GM12878 (cell line): ENCODE measurements around the gene FOXJ1. TPM values are rescaled to one million over a fixed set of nuclear protein-coding genes. Genes with fewer than 3 reads are reported as not detected.

Source experiments
- ATAC-seq: fragments of 200-7000 bp; cut with Tn5 transposase; 3 replicates; pipeline ENCODE4 v1.9.1; 2020; ENCODE audit warnings: mild to moderate bottlenecking, moderate library complexity
- BruUV-seq: library from RNA; stranded (reverse); fragments of 400-500 nt; replicated peaks from 2 replicates; lab custom pipeline; 2021; lab: Mats Ljungman, UMichigan
- CTCF ChIA-PET: fragments of 300-600 bp; sonication (Branson Sonifier 250); formaldehyde crosslinking; extraction: SDS; loops from one replicate; lab custom pipeline; 2021; ENCODE audit warnings: inconsistent platforms; lab: Yijun Ruan, JAX
- POLR2A ChIA-PET: fragments of 350-600 bp; formaldehyde crosslinking; extraction: SDS; loops from one replicate; lab custom pipeline; 2021; ENCODE audit warnings: inconsistent platforms; lab: Charles Lee
- RAD21 ChIA-PET: fragments of 300-600 bp; sonication (Branson Sonifier 250); formaldehyde crosslinking; loops from one replicate; lab custom pipeline; 2023; ENCODE audit warnings: antibody characterized with exemption; ENCODE audit not compliant: unreplicated experiment; lab: Charles Lee
- SMC1A ChIA-PET: fragments of 300-600 bp; sonication (Branson Sonifier 250); formaldehyde crosslinking; loops from one replicate; lab custom pipeline; 2023; ENCODE audit not compliant: unreplicated experiment, uncharacterized antibody; lab: Charles Lee
- DNase-seq: peaks from one replicate; pipeline ENCODE4 v3.0.0-alpha.2; 2011; ENCODE audit warnings: low read depth, low spot score
- FAIRE-seq: peaks from 3 replicates; lab custom pipeline; 2011; peaks lifted over from hg19 to GRCh38; lab: Jason Lieb, UNC
- H2AFZ ChIP-seq: 2 replicates; pipeline ENCODE4 v1.6.0; 2011; ENCODE audit warnings: low read depth, low read length, control low read depth; ENCODE audit not compliant: control insufficient read depth
- H3K27ac ChIP-seq: 2 replicates; pipeline ENCODE4 v1.5.1; 2011; ENCODE audit warnings: control low read depth; ENCODE audit not compliant: control insufficient read depth, insufficient read depth
- H3K27me3 ChIP-seq, 2 experiments: replicated peaks in 1 of 2; 2 replicates each; pipeline versions ENCODE4 v1.6.0 to v1.6.1; 2011; ENCODE audit warnings: low read length in 1 of 2; ENCODE audit not compliant: control insufficient read depth in 2 of 2, insufficient read depth in 2 of 2
- H3K36me3 ChIP-seq, 2 experiments: 2 replicates each; pipeline ENCODE4 v1.5.1; 2011; ENCODE audit warnings: low read length in 1 of 2; ENCODE audit not compliant: control insufficient read depth in 2 of 2, insufficient read depth in 2 of 2
- H3K4me1 ChIP-seq: 2 replicates; pipeline ENCODE4 v1.6.1; 2011; ENCODE audit warnings: mild to moderate bottlenecking, low read length, moderate library complexity, mixed read lengths; ENCODE audit not compliant: control insufficient read depth, insufficient read depth
- H3K4me2 ChIP-seq: 2 replicates; pipeline ENCODE4 v1.6.0; 2011; ENCODE audit warnings: control low read depth; ENCODE audit not compliant: control insufficient read depth, insufficient read depth
- H3K4me3 ChIP-seq: fragments of 200-600 bp; sonication (generic); 2 replicates; pipeline ENCODE4 v1.5.1; 2016
- H3K79me2 ChIP-seq: 2 replicates; pipeline ENCODE4 v1.6.0; 2011; ENCODE audit warnings: low read length; ENCODE audit not compliant: control insufficient read depth, insufficient read depth
- H3K9ac ChIP-seq: 2 replicates; pipeline ENCODE4 v1.8.0; 2011; ENCODE audit warnings: low read length, control low read depth, mixed read lengths; ENCODE audit not compliant: control insufficient read depth, insufficient read depth
- H3K9me3 ChIP-seq: replicated peaks from 3 replicates; pipeline ENCODE4 v1.5.1; 2011; ENCODE audit warnings: mild to moderate bottlenecking, low read length; ENCODE audit not compliant: control insufficient read depth, insufficient read depth
- H4K20me1 ChIP-seq: 2 replicates; pipeline ENCODE4 v1.6.0; 2011; ENCODE audit not compliant: control insufficient read depth, insufficient read depth
- CHD2 ChIP-seq: IDR thresholded peaks from 2 replicates; pipeline ENCODE4 v1.6.1; 2011; ENCODE audit warnings: low read depth, low read length, improper control_type of control experiment, borderline replicate concordance
- EP300 ChIP-seq, 2 experiments: fragments of 150-350 bp in 1 of 2; IDR thresholded peaks; 2 replicates each; pipeline ENCODE4 v1.6.1; 2011 to 2012; ENCODE audit warnings: low read depth in 2 of 2, low read length in 2 of 2, borderline replicate concordance in 1 of 2, improper control_type of control experiment in 1 of 2, inconsistent platforms in 1 of 2; ENCODE audit not compliant: control insufficient read depth in 1 of 2
- FOXM1 ChIP-seq: IDR thresholded peaks from 2 replicates; pipeline ENCODE4 v1.6.1; 2012; ENCODE audit warnings: low read depth, mild to moderate bottlenecking, inconsistent platforms, low read length, moderate library complexity
- NFXL1 ChIP-seq: fragments of 450-650 bp; IDR thresholded peaks from 2 replicates; pipeline ENCODE4 v1.6.1; 2017; ENCODE audit warnings: antibody characterized with exemption, mild to moderate bottlenecking, borderline replicate concordance
- YY1 ChIP-seq: IDR thresholded peaks from 2 replicates; pipeline ENCODE4 v1.6.1; 2011; ENCODE audit warnings: low read depth, mild to moderate bottlenecking, low read length
- ZNF207 ChIP-seq: fragments of 450-650 bp; IDR thresholded peaks from 2 replicates; pipeline ENCODE4 v1.6.1; 2014; ENCODE audit warnings: antibody characterized with exemption, mild to moderate bottlenecking, borderline replicate concordance
- WGBS: methylation state at CpG from one replicate; pipeline ENCODE4 v1.1.6; 2016; ENCODE audit warnings: low lambda C conversion rate; ENCODE audit not compliant: insufficient replicate concordance, insufficient coverage; ENCODE audit errors: missing lambda C conversion rate; 5-methylcytosine and 5-hydroxymethylcytosine counted together
- in situ Hi-C: fragments of 300-500 bp; cut with MboI; formaldehyde crosslinking; loops from 9 replicates; pipeline ENCODE4 v1.14.3; 2018; ENCODE audit warnings: mixed read lengths
- intact Hi-C: fragments of 100-400 bp; cut with micrococcal nuclease; formaldehyde crosslinking; loops from one replicate; pipeline ENCODE4 v1.14.2; 2022; ENCODE audit not compliant: unreplicated experiment
- polyA plus RNA-seq, 11 experiments: library from polyadenylated mRNA; depleted of rRNA in 4 of 11; unstranded in 6 of 11; stranded (reverse) in 5 of 11; fragments of >200 nt; fragmentation: Nextera tagmentation in 4 of 11; fragmentation: Illumina TruSeq in 1 of 11; extraction: Ambion mirVana in 4 of 11; extraction: Trizol in 1 of 11; gene quantifications; 1 replicate in 1 of 11; 2 replicates in 10 of 11; pipeline versions ENCODE4 v1.2.1 to v1.2.3, GENCODE V29; 2011 to 2016; ENCODE audit warnings: inconsistent platforms in 2 of 11, missing spikeins in 2 of 11, low read depth in 1 of 11
- total RNA-seq, 4 experiments: library from RNA; depleted of rRNA in 3 of 4; stranded (reverse); fragments of >200 nt in 3 of 4; fragmentation: Illumina TruSeq in 1 of 4; extraction: Trizol in 1 of 4; gene quantifications; 2 replicates each; pipeline versions ENCODE4 v1.2.1 to v1.2.3, GENCODE V29; 2013 to 2021
- TF ChIP-seq, protein P1 (sequence below): fragments of 450-650 bp; conservative IDR thresholded peaks from 2 replicates; pipeline ENCODE4 v1.6.1; 2017; ENCODE audit warnings: mild to moderate bottlenecking, moderate library complexity
- TF ChIP-seq, protein P2 (sequence below): fragments of 150-350 bp; IDR thresholded peaks from 2 replicates; pipeline ENCODE4 v1.6.1; 2016; ENCODE audit warnings: low read depth, low read length
- TF ChIP-seq, protein P3 (sequence below): fragments of 450-650 bp; formaldehyde crosslinking; IDR thresholded peaks from 2 replicates; pipeline ENCODE4 v1.5.0; 2022; ENCODE audit warnings: mild to moderate bottlenecking, missing genetic modification characterization
- TF ChIP-seq, protein P4 (sequence below): IDR thresholded peaks from 2 replicates; pipeline ENCODE4 v1.6.1; 2012; ENCODE audit warnings: low read depth, low read length, improper control_type of control experiment
- TF ChIP-seq, protein P5 (sequence below): IDR thresholded peaks from 2 replicates; pipeline ENCODE4 v1.6.1; 2011; ENCODE audit warnings: borderline replicate concordance, low read depth, mild to moderate bottlenecking, moderate library complexity, low read length; ENCODE audit not compliant: insufficient read depth, poor library complexity, severe bottlenecking

Gene FOXJ1
- total and polyA plus RNA-seq, 10 of the 15 experiments (the other 5 are each of a cell fraction or from before 2014, with no cell fraction given): not detected

DNA sequence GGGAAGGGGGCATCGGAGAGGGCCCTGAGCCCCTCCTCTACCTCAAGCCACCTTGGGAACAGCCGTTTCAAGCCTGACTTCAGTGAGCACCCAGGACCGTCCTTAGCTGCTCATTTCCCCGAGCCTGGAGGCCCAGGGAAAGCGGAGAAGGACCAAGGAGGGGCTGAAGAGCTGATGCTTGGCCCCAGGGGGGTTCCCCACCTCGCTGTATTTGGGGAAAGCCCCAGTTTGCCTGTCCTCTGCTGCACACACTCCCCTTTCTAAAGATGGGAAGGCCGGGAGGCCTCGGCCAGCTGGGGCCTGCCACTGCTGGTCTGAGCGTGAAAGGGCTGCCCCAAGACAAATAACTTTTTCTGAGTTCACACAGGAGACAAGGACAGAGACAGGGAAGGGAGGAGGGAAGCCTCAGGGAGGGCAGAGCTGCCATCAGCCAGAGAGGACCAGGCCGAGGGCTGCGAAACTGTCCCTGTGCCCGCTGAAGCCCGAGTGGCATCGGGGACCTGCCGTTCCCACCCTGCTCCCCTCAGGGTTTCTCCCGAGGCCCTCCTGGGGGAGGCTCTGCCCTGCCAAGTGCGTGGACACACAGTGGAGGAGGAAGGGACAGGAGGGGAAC, 50.4 kb downstream of the FOXJ1 start:
- Histone ChIP-seq H3K9ac (no peak overlapping the region), H3K27ac (no peak overlapping the region), H3K79me2 (no peaks in the 10 kb centered on the region), H3K4me3 (no peak overlapping the region), H2AFZ (no peak overlapping the region), H3K4me2 (no peak overlapping the region), H3K4me1 (no peaks in the 10 kb centered on the region), H3K36me3 (peaks cover 4 to 24% of the 10 kb centered on the region in 2 experiments; a peak in 3 of 4 replicates), H3K27me3 (no peaks in the 10 kb centered on the region), H4K20me1 (no peaks in the 10 kb centered on the region), H3K9me3 (no peaks in the 10 kb centered on the region)
- intact Hi-C loops (no loop called here), in situ Hi-C loops (no loop called here)
- DNase-seq: no peak
- no peak for FAIRE-seq
- 88% methylated on average over 17 of the region's 17 CpGs for WGBS
- SMC1A ChIA-PET: no interaction called here
- BruUV-seq: no TSS peak
- POLR2A ChIA-PET: no interaction called here
- RAD21 ChIA-PET: no interaction called here
- ATAC-seq: no peak
- CTCF ChIA-PET: no interaction called here
- TF ChIP-seq, protein P1, sequence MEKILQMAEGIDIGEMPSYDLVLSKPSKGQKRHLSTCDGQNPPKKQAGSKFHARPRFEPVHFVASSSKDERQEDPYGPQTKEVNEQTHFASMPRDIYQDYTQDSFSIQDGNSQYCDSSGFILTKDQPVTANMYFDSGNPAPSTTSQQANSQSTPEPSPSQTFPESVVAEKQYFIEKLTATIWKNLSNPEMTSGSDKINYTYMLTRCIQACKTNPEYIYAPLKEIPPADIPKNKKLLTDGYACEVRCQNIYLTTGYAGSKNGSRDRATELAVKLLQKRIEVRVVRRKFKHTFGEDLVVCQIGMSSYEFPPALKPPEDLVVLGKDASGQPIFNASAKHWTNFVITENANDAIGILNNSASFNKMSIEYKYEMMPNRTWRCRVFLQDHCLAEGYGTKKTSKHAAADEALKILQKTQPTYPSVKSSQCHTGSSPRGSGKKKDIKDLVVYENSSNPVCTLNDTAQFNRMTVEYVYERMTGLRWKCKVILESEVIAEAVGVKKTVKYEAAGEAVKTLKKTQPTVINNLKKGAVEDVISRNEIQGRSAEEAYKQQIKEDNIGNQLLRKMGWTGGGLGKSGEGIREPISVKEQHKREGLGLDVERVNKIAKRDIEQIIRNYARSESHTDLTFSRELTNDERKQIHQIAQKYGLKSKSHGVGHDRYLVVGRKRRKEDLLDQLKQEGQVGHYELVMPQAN: no peak
- no peak for TF ChIP-seq ZNF207
- TF ChIP-seq, protein P2, sequence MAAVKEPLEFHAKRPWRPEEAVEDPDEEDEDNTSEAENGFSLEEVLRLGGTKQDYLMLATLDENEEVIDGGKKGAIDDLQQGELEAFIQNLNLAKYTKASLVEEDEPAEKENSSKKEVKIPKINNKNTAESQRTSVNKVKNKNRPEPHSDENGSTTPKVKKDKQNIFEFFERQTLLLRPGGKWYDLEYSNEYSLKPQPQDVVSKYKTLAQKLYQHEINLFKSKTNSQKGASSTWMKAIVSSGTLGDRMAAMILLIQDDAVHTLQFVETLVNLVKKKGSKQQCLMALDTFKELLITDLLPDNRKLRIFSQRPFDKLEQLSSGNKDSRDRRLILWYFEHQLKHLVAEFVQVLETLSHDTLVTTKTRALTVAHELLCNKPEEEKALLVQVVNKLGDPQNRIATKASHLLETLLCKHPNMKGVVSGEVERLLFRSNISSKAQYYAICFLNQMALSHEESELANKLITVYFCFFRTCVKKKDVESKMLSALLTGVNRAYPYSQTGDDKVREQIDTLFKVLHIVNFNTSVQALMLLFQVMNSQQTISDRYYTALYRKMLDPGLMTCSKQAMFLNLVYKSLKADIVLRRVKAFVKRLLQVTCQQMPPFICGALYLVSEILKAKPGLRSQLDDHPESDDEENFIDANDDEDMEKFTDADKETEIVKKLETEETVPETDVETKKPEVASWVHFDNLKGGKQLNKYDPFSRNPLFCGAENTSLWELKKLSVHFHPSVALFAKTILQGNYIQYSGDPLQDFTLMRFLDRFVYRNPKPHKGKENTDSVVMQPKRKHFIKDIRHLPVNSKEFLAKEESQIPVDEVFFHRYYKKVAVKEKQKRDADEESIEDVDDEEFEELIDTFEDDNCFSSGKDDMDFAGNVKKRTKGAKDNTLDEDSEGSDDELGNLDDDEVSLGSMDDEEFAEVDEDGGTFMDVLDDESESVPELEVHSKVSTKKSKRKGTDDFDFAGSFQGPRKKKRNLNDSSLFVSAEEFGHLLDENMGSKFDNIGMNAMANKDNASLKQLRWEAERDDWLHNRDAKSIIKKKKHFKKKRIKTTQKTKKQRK: no peak
- no peak for TF ChIP-seq NFXL1
- no peak for TF ChIP-seq CHD2
- TF ChIP-seq, protein P3, sequence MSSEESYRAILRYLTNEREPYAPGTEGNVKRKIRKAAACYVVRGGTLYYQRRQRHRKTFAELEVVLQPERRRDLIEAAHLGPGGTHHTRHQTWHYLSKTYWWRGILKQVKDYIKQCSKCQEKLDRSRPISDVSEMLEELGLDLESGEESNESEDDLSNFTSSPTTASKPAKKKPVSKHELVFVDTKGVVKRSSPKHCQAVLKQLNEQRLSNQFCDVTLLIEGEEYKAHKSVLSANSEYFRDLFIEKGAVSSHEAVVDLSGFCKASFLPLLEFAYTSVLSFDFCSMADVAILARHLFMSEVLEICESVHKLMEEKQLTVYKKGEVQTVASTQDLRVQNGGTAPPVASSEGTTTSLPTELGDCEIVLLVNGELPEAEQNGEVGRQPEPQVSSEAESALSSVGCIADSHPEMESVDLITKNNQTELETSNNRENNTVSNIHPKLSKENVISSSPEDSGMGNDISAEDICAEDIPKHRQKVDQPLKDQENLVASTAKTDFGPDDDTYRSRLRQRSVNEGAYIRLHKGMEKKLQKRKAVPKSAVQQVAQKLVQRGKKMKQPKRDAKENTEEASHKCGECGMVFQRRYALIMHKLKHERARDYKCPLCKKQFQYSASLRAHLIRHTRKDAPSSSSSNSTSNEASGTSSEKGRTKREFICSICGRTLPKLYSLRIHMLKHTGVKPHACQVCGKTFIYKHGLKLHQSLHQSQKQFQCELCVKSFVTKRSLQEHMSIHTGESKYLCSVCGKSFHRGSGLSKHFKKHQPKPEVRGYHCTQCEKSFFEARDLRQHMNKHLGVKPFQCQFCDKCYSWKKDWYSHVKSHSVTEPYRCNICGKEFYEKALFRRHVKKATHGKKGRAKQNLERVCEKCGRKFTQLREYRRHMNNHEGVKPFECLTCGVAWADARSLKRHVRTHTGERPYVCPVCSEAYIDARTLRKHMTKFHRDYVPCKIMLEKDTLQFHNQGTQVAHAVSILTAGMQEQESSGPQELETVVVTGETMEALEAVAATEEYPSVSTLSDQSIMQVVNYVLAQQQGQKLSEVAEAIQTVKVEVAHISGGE (CRISPR knock-in tag): no peak
- no peak for TF ChIP-seq FOXM1
- TF ChIP-seq EP300 (IDR thresholded peaks at IDR 0.05; ENCODE audit: borderline replicate concordance in 1 of 2, control insufficient read depth in 1 of 2, low read depth in 2 of 2, low read length in 2 of 2): no peak
- TF ChIP-seq, protein P4, sequence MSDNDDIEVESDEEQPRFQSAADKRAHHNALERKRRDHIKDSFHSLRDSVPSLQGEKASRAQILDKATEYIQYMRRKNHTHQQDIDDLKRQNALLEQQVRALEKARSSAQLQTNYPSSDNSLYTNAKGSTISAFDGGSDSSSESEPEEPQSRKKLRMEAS: no peak
- TF ChIP-seq, protein P5, sequence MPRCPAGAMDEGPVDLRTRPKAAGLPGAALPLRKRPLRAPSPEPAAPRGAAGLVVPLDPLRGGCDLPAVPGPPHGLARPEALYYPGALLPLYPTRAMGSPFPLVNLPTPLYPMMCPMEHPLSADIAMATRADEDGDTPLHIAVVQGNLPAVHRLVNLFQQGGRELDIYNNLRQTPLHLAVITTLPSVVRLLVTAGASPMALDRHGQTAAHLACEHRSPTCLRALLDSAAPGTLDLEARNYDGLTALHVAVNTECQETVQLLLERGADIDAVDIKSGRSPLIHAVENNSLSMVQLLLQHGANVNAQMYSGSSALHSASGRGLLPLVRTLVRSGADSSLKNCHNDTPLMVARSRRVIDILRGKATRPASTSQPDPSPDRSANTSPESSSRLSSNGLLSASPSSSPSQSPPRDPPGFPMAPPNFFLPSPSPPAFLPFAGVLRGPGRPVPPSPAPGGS: no peak
- no peak for TF ChIP-seq YY1
